HepG2 (cell line): ENCODE measurements around the gene DPYD. TPM values are rescaled to one million over a fixed set of nuclear protein-coding genes. Genes with fewer than 3 reads are reported as not detected.

Experiments used
- ATAC-seq: fragments of 200-7000 bp; cut with Tn5 transposase; 3 replicates; pipeline ENCODE4 v1.9.1; 2020; ENCODE audit warnings: mild to moderate bottlenecking, moderate library complexity
- BruUV-seq: library from RNA; stranded (reverse); fragments of 400-500 nt; replicated peaks from 2 replicates; lab custom pipeline; 2021; lab: Mats Ljungman, UMichigan
- CTCF ChIA-PET: fragments of 300-600 bp; formaldehyde crosslinking; extraction: SDS; loops from one replicate; lab custom pipeline; 2021; ENCODE audit warnings: low total read pairs, inconsistent platforms, low intra/inter-chr PET ratio; lab: Yijun Ruan, JAX
- POLR2A ChIA-PET: fragments of 350-600 bp; sonication (Branson Sonifier 250); formaldehyde crosslinking; loops from one replicate; lab custom pipeline; 2020; ENCODE audit warnings: antibody characterized with exemption, inconsistent platforms; lab: Yijun Ruan, JAX
- DNase-seq: peaks from one replicate; pipeline ENCODE4 v3.0.0-alpha.2; 2015; ENCODE audit warnings: low spot score
- FAIRE-seq: peaks from 3 replicates; lab custom pipeline; 2011; peaks lifted over from hg19 to GRCh38; lab: Jason Lieb, UNC
- H2AFZ ChIP-seq: one replicate; pipeline ENCODE4 v1.6.1; 2011; ENCODE audit warnings: low read length, inconsistent platforms
- H3K27ac ChIP-seq: fragments of 300-600 bp; 3 replicates; pipeline ENCODE4 v1.8.0; 2011; ENCODE audit warnings: mixed run types, mild to moderate bottlenecking, mixed read lengths, low read length, inconsistent platforms; ENCODE audit not compliant: insufficient read depth; ENCODE audit errors: extremely low read length
- H3K27me3 ChIP-seq, 2 experiments: fragments of 200-600 bp in 1 of 2; 2 replicates in 1 of 2; 3 replicates in 1 of 2; pipeline versions ENCODE4 v1.6.0 to v1.8.0; 2011; ENCODE audit warnings: low read length in 2 of 2, mild to moderate bottlenecking in 2 of 2, moderate library complexity in 2 of 2, inconsistent platforms in 1 of 2; ENCODE audit not compliant: insufficient read depth in 2 of 2, control insufficient read depth in 1 of 2
- H3K36me3 ChIP-seq, 2 experiments: fragments of 200-600 bp in 1 of 2; replicated peaks in 1 of 2; 2 replicates in 1 of 2; 3 replicates in 1 of 2; pipeline versions ENCODE4 v1.5.1 to v1.8.0; 2011; ENCODE audit warnings: low read length in 2 of 2, inconsistent platforms in 1 of 2; ENCODE audit not compliant: insufficient read depth in 2 of 2, control insufficient read depth in 1 of 2
- H3K4me1 ChIP-seq: 2 replicates; pipeline ENCODE4 v1.5.1; 2012; ENCODE audit warnings: low read length, inconsistent platforms; ENCODE audit not compliant: insufficient read depth
- H3K4me2 ChIP-seq: 2 replicates; pipeline ENCODE4 v1.6.0; 2011; ENCODE audit warnings: low read depth, low read length, inconsistent platforms
- H3K4me3 ChIP-seq, 3 experiments: fragments of 200-600 bp in 1 of 3; sonication (generic), shearing (Covaris generic) in 1 of 3; replicated peaks in 1 of 3; 2 replicates each; pipeline ENCODE4 v1.5.1; 2011 to 2016; ENCODE audit warnings: low read length in 3 of 3, inconsistent platforms in 2 of 3, low read depth in 2 of 3, mild to moderate bottlenecking in 2 of 3, control low read depth in 1 of 3, mixed read lengths in 1 of 3; ENCODE audit not compliant: insufficient read depth in 1 of 3
- H3K79me2 ChIP-seq: one replicate; pipeline ENCODE4 v1.6.1; 2011; ENCODE audit warnings: low read length, inconsistent platforms; ENCODE audit not compliant: insufficient read depth
- H3K9ac ChIP-seq: 2 replicates; pipeline ENCODE4 v1.6.0; 2011; ENCODE audit warnings: mild to moderate bottlenecking, low read depth, low read length, inconsistent platforms; ENCODE audit not compliant: insufficient read depth
- H3K9me3 ChIP-seq: 2 replicates; pipeline ENCODE4 v1.5.1; 2012; ENCODE audit warnings: mild to moderate bottlenecking, low read length
- H4K20me1 ChIP-seq: 2 replicates; pipeline ENCODE4 v1.6.0; 2011; ENCODE audit warnings: inconsistent platforms, mild to moderate bottlenecking, low read length, moderate library complexity; ENCODE audit not compliant: insufficient read depth
- BORCS8-MEF2B ChIP-seq: sonication (generic); formaldehyde crosslinking; IDR thresholded peaks from 2 replicates; pipeline ENCODE4 v1.8.0; 2022; ENCODE audit warnings: mild to moderate bottlenecking, missing genetic modification reagents
- CENPT ChIP-seq: sonication (generic); formaldehyde crosslinking; IDR thresholded peaks from 2 replicates; pipeline ENCODE4 v1.8.0; 2022; ENCODE audit warnings: low read depth, mild to moderate bottlenecking, moderate library complexity, missing genetic modification reagents
- FOXJ3 ChIP-seq: sonication (generic); formaldehyde crosslinking; IDR thresholded peaks from 2 replicates; pipeline ENCODE4 v1.4.0; 2020; ENCODE audit warnings: missing genetic modification reagents, mild to moderate bottlenecking, borderline replicate concordance
- HNRNPK ChIP-seq: fragments of 200-400 bp; formaldehyde crosslinking; IDR thresholded peaks from 2 replicates; pipeline ENCODE4 v1.6.1; 2018; ENCODE audit warnings: low read length, low read depth, moderate library complexity, mild to moderate bottlenecking; ENCODE audit not compliant: poor library complexity, severe bottlenecking
- NFKBIZ ChIP-seq: IDR thresholded peaks from 2 replicates; pipeline ENCODE4 v1.6.1; 2018; ENCODE audit warnings: missing genetic modification reagents, missing compliant biosample characterization
- ZNF329 ChIP-seq: sonication (generic); formaldehyde crosslinking; IDR thresholded peaks from 2 replicates; pipeline ENCODE4 v1.9.0; 2021; ENCODE audit warnings: low read depth, mild to moderate bottlenecking, missing genetic modification reagents
- WGBS: methylation state at CpG from one replicate; pipeline ENCODE4 v1.1.6; 2017; ENCODE audit warnings: low lambda C conversion rate; 5-methylcytosine and 5-hydroxymethylcytosine counted together
- in situ Hi-C: cut with HindIII; loops from 2 replicates; pipeline ENCODE4 v1.10.0; 2017; ENCODE audit warnings: low pct_unique_long_range_greater_than_20kb; ENCODE audit not compliant: extremely low pct_ligation_motif_present
- intact Hi-C: fragments of 100-400 bp; cut with micrococcal nuclease; formaldehyde crosslinking; loops from one replicate; pipeline ENCODE4 v1.10.0; 2022; ENCODE audit not compliant: unreplicated experiment
- polyA plus RNA-seq, 8 experiments: library from polyadenylated mRNA; depleted of rRNA in 3 of 8; stranded (reverse) in 7 of 8; unstranded in 1 of 8; fragments of >200 nt; fragmentation: Illumina TruSeq in 4 of 8; extraction: Trizol in 4 of 8; gene quantifications; 2 replicates each; pipeline versions ENCODE4 v1.2.1 to v1.2.3, GENCODE V29; 2011 to 2016; ENCODE audit warnings: low read depth in 4 of 8, missing spikeins in 1 of 8, mixed read lengths in 1 of 8; ENCODE audit not compliant: insufficient read depth in 1 of 8
- total RNA-seq, 5 experiments: library from RNA; depleted of rRNA; stranded (reverse); fragments of >200 nt; fragmentation: Illumina TruSeq; extraction: Trizol; gene quantifications; 2 replicates each; pipeline ENCODE4 v1.2.3, GENCODE V29; 2016; ENCODE audit warnings: low read depth in 1 of 5
- TF ChIP-seq, protein P1 (sequence below): sonication (generic); formaldehyde crosslinking; IDR thresholded peaks from 2 replicates; pipeline ENCODE4 v1.4.0; 2020; ENCODE audit warnings: missing genetic modification reagents; ENCODE audit errors: not compliant biosample characterization
- TF ChIP-seq, protein P2 (sequence below): sonication (generic); formaldehyde crosslinking; IDR thresholded peaks from 2 replicates; pipeline ENCODE4 v1.5.1; 2020; ENCODE audit warnings: mild to moderate bottlenecking, missing genetic modification reagents

Gene DPYD
- total and polyA plus RNA-seq, 2 of the 13 experiments (the other 11 are each of a cell fraction or from before 2014, with no cell fraction given) = 1.3 to 3.4 TPM

DNA sequence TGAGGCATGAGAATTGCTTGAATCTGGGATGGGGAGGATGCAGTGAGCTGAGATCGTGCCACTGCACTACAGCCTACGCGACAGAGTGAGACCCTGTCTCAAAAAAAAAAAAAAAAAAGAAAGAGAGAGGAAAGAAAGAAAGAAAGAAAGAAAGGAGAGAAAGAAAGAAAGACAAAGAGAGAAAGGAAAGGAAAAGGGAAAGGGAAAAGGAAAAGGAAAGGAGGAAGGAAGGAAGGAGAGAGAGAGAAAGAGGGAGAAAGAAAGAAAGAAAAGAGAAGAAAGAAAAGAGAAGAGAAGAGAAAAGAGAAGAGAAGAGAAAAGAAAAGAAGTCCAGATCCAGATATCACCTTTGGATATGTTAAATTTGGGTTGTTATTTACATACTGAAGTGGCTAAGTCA lies 106.0 kb downstream of the DPYD start:
- no TSS peak for BruUV-seq
- in situ Hi-C loops (no loop called here), intact Hi-C loops (no loop called here)
- Histone ChIP-seq H3K27me3 (no peaks in the 10 kb centered on the region), H3K4me1 (no peaks in the 10 kb centered on the region), H4K20me1 (no peaks in the 10 kb centered on the region), H3K4me3 (no peak overlapping the region), H3K4me2 (no peak overlapping the region), H3K9me3 (no peaks in the 10 kb centered on the region), H3K9ac (no peak overlapping the region), H3K36me3 (no peaks in the 10 kb centered on the region), H3K27ac (no peak overlapping the region), H2AFZ (no peak overlapping the region), H3K79me2 (no peaks in the 10 kb centered on the region)
- ChIA-PET CTCF (no interaction called here), POLR2A (no interaction called here)
- WGBS = 73% methylated on average over 3 of the region's 3 CpGs
- DNase-seq = no peak
- no peak for ATAC-seq
- FAIRE-seq = no peak
- TF ChIP-seq, protein P1, sequence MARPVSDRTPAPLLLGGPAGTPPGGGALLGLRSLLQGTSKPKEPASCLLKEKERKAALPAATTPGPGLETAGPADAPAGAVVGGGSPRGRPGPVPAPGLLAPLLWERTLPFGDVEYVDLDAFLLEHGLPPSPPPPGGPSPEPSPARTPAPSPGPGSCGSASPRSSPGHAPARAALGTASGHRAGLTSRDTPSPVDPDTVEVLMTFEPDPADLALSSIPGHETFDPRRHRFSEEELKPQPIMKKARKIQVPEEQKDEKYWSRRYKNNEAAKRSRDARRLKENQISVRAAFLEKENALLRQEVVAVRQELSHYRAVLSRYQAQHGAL (CRISPR knock-in tag) = no peak
- TF ChIP-seq ZNF329 = no peak
- TF ChIP-seq NFKBIZ (CRISPR knock-in tag) = no peak
- TF ChIP-seq, protein P2, sequence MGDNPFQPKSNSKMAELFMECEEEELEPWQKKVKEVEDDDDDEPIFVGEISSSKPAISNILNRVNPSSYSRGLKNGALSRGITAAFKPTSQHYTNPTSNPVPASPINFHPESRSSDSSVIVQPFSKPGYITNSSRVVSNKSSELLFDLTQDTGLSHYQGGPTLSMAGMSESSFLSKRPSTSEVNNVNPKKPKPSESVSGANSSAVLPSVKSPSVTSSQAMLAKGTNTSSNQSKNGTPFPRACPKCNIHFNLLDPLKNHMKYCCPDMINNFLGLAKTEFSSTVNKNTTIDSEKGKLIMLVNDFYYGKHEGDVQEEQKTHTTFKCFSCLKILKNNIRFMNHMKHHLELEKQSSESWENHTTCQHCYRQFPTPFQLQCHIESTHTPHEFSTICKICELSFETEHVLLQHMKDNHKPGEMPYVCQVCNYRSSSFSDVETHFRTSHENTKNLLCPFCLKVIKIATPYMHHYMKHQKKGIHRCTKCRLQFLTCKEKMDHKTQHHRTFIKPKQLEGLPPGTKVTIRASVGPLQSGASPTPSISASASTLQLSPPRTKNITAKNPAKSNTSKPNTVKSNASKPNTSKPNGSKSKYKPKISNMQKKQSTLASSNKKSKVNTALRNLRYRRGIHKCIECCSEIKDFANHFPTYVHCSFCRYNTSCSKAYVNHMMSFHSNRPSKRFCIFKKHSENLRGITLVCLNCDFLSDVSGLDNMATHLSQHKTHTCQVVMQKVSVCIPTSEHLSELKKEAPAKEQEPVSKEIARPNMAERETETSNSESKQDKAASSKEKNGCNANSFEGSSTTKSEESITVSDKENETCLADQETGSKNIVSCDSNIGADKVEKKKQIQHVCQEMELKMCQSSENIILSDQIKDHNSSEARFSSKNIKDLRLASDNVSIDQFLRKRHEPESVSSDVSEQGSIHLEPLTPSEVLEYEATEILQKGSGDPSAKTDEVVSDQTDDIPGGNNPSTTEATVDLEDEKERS (CRISPR knock-in tag) = no peak
- no peak for TF ChIP-seq HNRNPK
- TF ChIP-seq BORCS8-MEF2B (CRISPR knock-in tag) = no peak
- no peak for TF ChIP-seq FOXJ3 (CRISPR knock-in tag)
- TF ChIP-seq CENPT = no peak
- TF ChIP-seq, all 625 proteins: peak for 0
